GM18909 (cell line): ENCODE measurements around the gene ITGAE.
"Not testable (repeated sequence)": the region's sequence is repeated elsewhere in the genome, so short reads cannot be mapped to it uniquely, and the experiment has no call there.

Experiments
- ATAC-seq: cut with Tn5 transposase; IDR thresholded peaks from one replicate; pipeline ENCODE4 v1.9.1; 2021; ENCODE audit warnings: mild to moderate bottlenecking; ENCODE audit not compliant: unreplicated experiment, poor library complexity

Gene ITGAE

DNA sequence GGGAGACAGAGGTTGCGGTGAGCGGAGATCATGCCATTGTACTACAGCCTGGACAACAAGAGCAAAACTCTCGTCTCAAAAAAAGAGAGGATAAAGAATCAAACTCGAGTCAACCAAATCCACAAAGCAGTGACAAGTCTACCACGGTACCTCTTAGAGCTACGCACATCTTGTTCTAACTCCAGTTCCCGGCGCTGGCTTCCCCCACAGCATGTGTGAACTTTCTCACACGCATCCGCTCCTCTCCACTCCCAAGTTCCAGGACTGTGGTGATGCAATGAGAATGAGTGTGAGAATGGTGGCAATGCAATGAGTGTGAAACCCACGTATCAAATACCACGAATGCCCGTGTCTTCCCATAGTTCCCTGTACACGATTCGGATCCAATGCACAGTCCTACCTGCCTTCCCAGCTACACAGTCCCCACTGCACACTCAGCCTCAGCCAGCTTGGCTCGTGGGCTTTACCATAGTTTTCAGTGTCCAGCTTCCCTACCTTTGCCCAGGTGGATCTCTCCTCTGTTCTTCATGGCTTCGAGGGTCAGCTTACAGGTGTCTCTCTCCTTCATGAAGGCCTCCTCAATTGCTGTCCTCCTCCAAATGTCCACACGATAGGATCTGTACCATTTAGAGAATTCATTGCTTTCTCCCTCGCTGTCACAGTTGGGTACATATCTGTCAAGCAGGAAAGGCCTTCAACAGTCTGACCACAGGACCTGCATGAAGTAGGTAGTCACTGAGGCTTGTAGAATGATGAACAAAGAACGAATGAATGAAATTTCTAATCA is 95.9 kb downstream of the ITGAE start:
- ATAC-seq: no peak

DNA sequence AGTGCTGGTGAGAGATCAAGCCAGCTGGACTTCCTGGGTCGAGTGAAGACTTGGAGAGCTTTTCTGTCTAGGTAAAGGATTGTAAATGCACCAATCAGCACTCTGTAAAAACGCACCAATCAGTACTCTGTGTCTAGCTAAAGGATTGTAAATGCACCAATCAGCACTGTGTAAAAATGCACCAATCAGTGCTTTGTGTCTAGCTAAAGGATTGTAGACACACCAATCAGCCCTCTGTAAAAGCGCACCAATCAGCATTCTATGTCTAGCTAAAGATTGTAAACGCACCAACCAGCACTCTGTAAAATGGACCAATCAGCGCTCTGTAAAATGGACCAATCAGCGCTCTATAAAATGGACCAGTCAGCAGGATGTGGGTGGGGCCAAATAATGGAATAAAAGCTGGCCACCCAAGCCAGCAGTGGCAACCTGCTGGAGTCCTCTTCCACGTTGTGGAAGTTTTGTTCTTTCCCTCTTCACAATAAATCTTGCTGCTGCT is 98.9 kb downstream of the ITGAE start:
- not testable (repeated sequence) for ATAC-seq

DNA sequence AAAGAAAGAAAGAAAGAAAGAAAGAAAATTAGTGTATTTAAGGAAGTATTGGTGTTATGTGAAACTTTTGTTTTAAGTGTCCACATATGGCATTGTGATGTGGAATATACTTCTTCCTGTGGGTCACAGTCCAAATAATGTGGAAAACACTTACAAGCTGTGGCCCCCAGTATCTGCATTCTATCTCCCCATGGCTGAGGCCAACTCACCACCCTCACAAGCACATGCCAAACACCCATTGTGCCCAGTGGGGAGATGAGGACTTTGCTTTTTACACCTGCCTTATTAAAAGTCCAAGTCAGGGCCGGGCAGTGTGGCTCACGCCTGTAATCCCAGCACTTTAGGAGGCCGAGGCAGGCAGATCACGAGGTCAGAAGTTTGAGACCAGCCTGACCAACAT is 101.0 kb downstream of the ITGAE start:
- ATAC-seq: no peak

DNA sequence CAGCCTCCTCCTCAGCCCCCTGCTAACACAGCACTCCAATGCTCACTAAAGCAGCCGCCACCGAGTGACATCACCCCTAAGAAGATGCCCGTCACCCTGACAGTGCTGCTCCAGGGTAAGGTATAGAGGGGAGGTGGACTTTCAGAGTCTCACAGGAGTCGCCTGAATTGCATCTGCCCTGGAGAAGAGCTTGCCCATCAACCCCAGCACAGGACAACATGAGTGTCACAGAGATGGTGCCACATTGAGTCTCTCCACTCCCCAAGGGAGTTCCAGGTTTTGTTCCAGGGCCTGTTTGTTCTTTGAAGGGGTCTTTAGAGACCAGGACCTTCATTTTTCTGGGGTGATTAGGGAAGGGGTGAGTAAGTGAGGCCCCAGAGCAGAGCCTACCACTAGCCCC is 102.8 kb downstream of the ITGAE start:
- no peak for ATAC-seq

DNA sequence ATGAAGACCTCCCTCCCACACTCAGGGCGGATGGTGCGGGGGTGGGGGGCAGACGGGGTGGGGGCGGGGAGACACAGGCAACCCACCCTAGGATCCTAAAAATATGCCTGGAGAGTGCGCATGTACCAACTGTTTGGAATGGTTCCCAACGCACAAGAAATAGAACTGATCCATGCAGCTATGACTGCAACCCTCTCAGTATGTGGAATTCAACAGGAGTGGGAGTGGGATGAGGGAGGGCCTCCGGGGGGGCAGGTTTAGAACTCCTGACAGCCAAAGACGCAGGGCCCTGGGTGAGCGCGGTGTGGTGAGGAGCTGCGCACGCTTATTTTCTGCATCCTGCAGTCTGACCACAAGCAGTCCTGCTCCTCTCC is 103.9 kb downstream of the ITGAE start:
- ATAC-seq: no peak

DNA sequence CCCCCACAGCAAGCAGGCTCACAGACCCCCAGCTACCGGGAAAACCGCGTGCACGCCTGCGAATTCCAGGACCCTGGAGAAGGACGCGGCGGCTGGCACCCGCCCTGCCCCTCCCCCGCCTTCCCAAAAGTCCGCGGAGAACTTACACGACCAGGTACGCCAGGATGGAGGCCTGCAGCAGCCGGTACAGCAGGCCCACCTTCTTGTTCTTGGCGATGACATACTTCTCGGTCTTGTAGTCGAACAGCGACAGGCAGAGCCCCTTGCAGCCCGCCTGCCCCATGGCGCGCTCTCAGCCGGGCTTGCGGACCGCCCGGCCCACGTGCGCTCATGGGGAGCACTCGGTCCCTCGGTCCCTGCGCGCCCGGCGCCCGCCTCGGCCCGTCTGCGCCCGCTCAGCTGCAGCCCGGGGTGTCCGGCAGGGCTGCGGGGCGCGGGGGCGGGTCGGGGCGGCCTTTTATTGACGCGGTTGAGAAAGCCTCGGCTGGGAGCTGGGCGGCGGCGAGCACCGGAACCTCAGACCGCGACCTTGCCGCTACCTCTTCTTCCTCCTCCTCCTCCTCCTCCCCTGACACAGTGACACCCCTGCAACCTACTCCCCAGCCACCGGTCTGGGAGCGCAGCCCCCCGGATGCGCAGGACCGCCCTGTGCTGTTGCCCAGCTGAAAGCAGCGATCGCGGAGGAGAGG is 105.1 kb downstream of the ITGAE start, which contains the start of gene P2RX5:
TSS of gene P2RX5 (minus strand) at position 433 of the 689 bp plus-strand sequence. CDS start at position 283, 150 bp downstream.
- no peak for ATAC-seq

DNA sequence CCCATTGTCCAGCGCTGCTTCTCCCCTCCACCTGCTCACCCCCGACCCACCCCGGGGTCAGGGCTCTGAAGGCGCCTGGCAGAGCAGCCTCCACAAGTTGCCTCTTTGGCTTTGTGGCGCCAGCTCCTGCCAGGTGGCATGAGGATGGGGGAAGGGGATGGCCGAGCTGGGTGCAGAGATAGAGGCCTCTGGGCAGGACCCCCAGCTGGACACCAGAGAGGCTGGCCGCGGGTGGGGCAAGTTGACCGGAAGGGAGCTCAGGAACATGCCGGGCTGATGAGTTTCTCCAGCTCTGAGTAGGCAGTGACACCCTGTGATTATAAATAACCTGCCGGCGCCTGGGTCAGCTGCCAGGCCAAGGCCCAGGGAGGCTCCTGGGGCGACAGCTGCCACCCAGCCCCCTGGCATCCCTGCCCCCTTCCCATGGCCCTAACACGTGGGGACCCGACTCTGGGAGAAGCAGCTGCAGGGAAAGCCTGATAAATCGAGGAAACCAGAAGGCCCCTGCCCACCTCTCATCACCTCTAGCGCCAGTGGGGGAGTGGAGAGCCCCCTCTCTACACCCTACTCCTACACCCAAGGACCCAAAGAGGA is 105.8 kb downstream of the ITGAE start:
- ATAC-seq: no peak

DNA sequence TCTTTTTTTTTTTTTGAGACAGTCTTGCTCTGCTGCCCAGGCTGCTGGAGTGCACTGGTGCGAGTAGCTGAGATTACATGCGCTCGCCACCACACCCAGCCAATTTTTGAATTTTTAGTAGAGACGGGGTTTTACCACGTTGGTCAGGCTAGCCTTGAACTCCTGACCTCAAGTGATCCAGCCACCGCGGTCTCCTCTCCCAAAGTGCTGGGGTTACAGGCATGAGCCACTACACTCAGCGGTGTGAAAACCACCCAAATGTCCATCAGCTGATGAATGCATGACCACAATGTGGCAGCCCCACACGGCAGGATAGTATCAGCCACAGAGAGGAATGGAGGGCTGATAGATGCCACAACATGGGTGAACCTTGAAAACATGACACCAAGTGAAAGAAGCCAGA is 107.2 kb downstream of the ITGAE start:
- peak; percentile 47 for ATAC-seq

DNA sequence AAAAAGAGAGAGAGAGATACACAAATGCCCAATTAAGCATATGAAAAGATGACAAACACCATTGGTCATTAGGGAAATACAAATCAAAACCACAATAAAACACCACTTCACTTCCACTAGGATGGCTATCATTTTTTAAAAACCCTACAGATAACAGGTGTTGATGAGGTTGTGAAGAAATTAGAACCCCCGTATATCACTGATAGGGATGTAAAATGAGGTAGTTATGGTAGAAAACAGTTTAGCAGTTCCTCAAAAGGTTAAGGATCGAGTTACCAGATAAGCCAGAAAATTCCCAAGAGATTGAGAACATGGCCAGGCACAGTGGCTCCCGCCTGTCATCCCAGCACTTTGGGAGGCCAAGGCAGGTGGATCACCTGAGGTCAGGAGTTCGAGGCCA is 107.8 kb downstream of the ITGAE start:
- ATAC-seq: no peak

DNA sequence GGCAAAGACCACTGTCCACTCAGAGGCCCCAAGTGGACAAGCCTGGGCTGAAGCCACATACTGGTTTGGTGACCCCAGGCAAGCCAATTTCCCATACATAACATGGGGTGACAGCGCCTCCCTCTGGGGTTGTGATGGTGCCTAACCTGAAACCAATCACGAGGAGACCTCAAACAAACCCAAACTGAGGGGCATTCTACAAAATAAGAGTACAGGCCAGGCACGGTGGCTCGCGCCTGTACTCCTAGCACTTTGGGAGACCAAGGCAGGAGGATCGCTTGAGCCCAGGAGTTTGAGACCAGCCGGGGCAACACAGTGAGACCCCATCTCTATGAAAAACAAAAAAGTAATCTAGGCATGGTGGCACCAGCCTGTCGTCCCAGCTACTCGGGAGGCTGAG is 108.6 kb downstream of the ITGAE start:
- ATAC-seq: no peak

DNA sequence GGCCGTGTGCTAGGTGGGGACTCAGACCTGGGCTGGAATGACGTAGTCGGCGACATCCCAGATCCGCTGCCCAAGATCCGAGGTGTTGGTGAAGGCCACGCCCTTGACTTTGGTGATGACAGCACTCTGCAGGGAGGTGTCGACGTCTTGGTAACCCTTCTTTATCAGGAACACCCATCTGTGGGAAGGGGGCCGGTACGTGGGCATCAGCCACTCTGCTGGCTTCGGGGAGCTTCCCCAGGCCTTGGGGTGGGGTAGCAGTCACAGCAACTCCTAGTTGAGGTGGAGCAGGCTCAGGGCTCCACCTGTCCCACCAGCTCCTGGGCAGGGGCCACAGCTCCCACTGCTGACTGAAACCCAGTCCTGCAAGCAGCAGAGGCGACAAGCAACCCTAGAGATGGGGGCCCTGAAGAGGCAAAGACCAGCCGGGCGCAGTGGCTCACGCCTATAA is 109.3 kb downstream of the ITGAE start:
- no peak for ATAC-seq

DNA sequence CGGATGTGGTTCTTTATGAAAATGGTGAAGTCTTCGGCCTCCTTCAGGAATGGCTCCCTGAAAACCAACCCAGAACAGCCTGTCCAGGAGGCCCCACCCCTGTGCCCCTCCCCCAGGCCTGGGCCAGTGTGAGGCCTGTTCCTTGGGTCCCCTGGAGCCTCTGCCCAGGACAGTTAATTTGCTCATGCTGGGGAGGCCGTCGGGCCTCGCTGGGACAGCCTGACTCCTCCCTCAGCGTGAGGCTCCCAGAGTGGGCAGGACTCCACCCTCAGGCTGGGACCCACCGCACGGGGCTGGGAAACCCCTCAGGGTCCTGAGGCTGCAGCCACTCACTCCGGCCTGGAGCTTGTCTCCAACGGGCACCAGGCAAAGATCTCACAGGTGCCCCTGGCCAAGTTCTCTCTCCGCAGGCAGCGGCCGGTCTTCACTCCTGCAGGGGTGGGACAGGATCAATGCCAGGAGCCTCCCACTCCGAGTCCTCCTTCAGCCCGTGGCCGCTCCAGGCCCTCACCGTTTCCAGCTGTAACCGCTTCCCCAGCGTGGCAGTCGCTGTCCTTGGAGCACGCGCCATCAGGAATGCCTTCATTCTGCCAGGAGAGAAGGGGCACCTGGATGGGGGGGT is 110.8 kb downstream of the ITGAE start:
- ATAC-seq: no peak

DNA sequence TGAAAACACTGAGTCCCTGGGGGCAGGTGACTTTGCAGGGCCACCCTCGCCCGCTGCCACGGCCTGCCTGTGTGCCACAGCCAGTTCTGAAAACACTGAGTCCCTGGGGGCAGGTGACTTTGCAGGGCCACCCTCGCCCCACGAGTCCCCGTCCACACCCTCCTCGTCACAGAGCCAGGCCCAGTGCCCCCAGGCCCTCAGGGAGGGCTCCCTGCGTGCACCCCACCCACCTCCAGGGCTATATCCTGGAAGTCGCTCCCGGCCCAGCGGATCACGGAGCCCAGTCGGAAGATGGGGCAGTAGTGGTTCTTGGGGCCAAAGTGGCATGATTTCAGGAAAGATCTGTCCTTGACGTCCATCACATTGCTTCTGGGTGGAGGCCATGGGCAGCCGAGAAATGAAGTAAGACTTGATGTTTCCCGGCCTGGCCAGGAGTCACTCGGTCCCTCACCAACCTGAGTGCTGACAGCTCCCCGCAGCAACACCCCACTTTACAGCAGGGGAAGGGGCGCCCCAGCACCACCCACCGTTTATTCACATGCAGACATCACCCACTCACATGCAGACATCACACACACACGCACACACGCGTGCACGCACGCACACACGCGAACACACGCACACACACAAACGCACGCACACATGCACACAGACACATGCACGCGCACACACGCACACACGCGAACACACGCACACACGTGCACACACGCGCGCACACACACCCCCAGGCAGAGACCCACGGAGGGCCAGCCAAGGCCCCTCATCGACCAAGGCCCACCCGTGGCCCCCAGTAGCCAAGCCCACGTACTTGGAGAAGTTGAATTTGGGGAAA is 111.5 kb downstream of the ITGAE start:
- no peak for ATAC-seq

DNA sequence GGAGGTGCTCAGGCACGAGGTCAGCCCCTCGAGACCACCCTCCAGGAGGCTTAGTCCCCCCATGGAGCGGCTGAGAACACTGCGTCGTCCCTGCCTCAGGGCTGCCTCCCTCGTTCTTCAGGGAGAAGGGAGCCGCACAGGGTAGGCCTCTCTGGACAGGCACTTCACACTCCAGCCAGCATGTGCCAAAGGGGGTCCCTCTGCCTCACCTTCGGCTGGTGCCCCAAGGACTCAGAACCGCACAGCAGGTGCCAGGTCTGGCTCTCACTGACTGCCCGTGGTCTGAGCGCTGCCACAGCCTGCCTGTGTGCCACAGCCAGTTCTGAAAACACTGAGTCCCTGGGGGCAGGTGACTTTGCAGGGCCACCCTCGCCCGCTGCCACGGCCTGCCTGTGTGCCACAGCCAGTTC is 112.1 kb downstream of the ITGAE start:
- ATAC-seq: no peak

DNA sequence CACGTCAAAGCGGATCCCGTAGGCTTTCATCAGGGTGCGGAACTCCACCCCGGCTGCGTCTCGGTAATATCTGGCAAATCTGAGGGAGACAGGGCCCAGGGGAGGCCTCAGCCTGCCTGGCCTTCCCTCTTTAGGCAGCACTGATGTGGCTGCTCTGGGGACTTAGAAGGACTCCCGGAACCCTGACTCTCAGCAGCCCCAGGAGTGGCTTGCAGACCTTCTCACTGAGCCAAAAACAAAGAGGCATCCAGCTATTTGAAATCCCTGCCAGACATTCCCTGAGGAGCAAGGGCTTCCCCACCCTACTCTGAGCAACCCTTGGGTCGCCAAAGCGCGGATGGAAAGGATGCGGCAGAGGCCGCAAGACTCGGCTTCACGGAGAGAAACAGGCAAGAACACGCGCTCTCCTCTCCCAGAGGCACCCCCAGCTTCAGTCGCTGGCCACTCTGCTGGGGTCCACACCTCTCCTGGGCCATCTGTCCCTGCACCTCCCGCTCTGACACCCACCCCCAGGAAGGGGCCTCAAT is 112.9 kb downstream of the ITGAE start:
- ATAC-seq: no peak

DNA sequence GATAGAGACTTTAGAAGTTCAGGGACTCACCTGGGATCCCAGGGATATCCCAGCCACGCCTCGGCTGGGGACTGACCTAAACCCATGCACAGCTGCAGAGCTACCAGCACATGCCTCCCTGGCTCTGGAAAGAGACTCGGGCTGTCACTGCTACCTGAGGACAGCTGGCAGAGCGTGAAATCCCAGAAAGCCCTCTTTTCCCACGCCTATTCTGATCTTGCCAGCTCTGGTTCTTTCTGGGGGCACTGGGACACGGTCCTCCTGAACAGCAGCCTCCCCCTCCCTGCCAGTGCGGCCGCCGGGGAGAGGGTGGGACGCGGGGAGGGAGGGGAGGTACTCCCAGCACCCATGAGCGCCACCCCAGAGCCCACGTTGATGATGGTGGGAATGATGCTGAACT is 115.8 kb downstream of the ITGAE start:
- ATAC-seq: no peak

DNA sequence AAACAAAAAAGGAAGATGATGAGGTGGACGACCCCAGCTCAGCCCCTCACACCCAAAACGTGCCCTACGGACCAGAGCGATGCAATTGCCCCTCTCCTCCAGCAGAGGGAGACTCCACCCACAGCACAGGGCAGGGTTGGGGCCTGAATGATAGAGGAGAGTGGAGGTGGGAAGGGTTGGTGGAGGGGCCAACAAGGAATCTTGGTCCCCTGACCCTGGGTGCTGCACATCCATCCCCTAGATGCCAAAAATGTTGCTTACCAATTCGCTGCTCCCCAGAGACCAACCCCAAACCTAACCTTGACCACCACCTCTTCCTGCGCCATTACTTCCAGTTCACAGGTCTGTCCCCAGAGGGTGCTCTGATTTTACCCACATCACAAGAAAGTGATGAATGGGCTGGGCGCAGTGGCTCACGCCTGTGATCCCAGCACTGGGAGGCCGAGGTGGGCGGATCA is 117.9 kb downstream of the ITGAE start:
- peak; percentile 54 for ATAC-seq

DNA sequence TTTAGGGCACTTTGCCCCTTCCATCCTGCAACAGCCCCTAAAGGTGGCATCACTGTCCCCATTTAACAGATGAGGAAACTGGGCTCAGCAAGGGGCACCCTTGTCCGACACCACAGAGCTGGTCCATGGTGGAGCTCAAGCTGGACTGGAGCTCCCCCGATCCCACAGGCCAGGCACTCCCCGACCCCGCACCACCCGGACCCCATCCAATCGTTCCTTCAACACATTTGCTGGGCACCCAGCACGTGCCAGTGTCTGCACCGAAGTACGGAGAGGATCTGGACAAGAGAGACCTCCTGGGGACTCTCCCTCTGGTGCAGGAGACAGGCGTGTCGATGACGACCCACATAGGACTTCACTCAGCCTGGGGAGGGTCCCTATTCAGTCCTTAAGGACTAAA is 119.0 kb downstream of the ITGAE start:
- no peak for ATAC-seq

DNA sequence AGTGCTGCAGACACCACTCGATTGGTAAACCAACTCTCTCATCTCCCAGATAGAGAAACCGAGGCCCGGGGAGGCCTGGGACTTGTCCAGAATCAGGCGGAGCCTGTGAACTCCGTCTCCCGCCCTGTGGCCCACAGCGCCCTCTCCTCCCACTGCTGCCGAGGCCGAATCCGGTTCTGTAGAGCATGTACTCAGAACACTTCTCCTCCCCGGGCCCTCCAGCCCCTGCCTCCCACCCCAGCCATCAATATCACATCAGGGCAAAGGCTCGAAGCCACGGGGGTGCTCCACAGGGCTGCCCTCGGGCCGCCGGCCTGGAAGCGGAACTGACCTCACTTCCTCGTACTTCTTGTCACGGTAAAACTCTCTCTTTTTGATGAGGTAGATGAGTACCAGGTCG is 119.4 kb downstream of the ITGAE start:
- ATAC-seq: no peak

DNA sequence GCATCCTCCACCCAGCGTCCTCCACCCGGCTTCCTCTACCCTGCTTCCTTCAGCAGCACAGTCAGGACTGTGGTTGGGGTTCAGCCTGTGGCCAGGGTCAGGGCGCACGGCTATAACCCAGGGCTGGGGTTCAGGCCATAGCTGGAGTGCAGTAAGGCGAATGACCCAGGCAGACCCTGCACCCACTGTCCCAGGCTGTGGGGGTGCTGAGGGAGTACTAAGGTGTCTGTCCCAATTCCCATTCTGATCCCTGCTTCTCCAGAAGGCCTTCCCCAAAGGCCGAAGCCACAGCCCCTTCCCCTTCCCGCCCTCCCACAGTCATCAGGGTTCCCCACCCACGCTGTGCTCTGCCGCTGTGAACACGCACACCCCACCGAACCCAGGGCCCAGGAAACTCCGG is 119.9 kb downstream of the ITGAE start:
- ATAC-seq: no peak
